Colonic mucosa (tissue), 4 donors: Measurements from ENCODE around the gene FREM3. TPM values are rescaled to one million over a fixed set of nuclear protein-coding genes. Genes with fewer than 3 reads are reported as not detected.

ENCODE experiments used
- DNase-seq: peaks from one replicate; pipeline ENCODE4 v3.0.0-alpha.2; 2020
- H3K27ac ChIP-seq: fragments of 200-600 bp; one replicate; pipeline ENCODE4 v1.8.0; 2021
- H3K27me3 ChIP-seq: fragments of 200-600 bp; one replicate; pipeline ENCODE4 v1.8.0; 2021
- H3K36me3 ChIP-seq: fragments of 200-600 bp; one replicate; pipeline ENCODE4 v1.8.0; 2021
- H3K4me1 ChIP-seq: fragments of 200-600 bp; one replicate; pipeline ENCODE4 v1.8.0; 2021; ENCODE audit warnings: mild to moderate bottlenecking
- H3K4me3 ChIP-seq: fragments of 200-600 bp; one replicate; pipeline ENCODE4 v1.8.0; 2021
- H3K9ac ChIP-seq, 2 donors: one replicate each; pipeline ENCODE4 v1.7.0; 2013; ENCODE audit warnings: control low read depth in 2 of 2, low read depth in 2 of 2, low read length in 2 of 2
- H3K9me3 ChIP-seq: fragments of 200-600 bp; one replicate; pipeline ENCODE4 v1.8.0; 2021
- intact Hi-C: fragments of 100-400 bp; cut with DNase I; formaldehyde crosslinking; loops from one replicate; pipeline ENCODE4 v1.14.1; 2022
- total RNA-seq, 2 donors: library from RNA; stranded (reverse); fragmentation: NEBNext Ultra II Directional in 1 of 2; extraction: Animal tissue kit (Norgen Biotek cat#: 25700) in 1 of 2; gene quantifications; one replicate each; pipeline ENCODE4 v1.2.1, GENCODE V29; 2021
- TF ChIP-seq, protein P1 (sequence below): fragments of 200-600 bp; IDR thresholded peaks from one replicate; pipeline ENCODE4 v1.8.0; 2022; ENCODE audit warnings: antibody characterized with exemption, mild to moderate bottlenecking
- donor health status: healthy.
- donor health status: DM: no; HTN: no; CAD: no.
- donor health status: DM: no; HTN: no; CAD: no.

The FREM3 gene
- total RNA-seq, 2 donors from 2014 or later = 0.05 TPM; not detected in 1

GRCh38 chr4:143558286-143558685 is 142.2 kb downstream of the FREM3 start:
- Histone ChIP-seq H3K27ac (no peak overlapping the region), H3K4me3 (no peak overlapping the region)
- TF ChIP-seq, protein P1, sequence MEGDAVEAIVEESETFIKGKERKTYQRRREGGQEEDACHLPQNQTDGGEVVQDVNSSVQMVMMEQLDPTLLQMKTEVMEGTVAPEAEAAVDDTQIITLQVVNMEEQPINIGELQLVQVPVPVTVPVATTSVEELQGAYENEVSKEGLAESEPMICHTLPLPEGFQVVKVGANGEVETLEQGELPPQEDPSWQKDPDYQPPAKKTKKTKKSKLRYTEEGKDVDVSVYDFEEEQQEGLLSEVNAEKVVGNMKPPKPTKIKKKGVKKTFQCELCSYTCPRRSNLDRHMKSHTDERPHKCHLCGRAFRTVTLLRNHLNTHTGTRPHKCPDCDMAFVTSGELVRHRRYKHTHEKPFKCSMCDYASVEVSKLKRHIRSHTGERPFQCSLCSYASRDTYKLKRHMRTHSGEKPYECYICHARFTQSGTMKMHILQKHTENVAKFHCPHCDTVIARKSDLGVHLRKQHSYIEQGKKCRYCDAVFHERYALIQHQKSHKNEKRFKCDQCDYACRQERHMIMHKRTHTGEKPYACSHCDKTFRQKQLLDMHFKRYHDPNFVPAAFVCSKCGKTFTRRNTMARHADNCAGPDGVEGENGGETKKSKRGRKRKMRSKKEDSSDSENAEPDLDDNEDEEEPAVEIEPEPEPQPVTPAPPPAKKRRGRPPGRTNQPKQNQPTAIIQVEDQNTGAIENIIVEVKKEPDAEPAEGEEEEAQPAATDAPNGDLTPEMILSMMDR = no peak

DNA sequence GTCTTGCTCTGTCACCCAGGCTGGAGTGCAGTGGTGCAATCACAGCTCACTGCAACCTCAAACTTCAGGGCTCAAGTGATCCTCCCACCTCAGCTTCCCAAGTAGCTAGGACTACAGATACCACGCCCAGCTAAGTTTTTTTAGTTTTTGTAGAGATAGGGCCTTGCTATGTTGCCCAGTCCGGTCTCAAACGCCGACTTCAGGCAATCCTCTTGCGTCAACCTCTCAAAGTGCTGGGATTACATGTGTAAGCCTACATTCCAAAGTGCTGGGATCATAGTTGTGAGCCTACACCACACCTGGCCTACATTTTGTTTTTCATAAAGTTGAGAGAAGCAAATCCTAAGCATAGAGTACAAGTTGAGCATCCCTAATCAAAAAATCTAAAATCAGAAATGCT is 144.8 kb downstream of the FREM3 start:
- H3K4me1 ChIP-seq = no peaks in the 10 kb centered on the region
- TF ChIP-seq, protein P1 = no peak
- intact Hi-C loops = no loop called here
- no peak overlapping the region for H3K4me3 ChIP-seq
- no peak for DNase-seq
- H3K27ac ChIP-seq = no peak overlapping the region
- H3K9ac ChIP-seq = no peak overlapping the region
- no peaks in the 10 kb centered on the region for H3K9me3 ChIP-seq
- no peaks in the 10 kb centered on the region for H3K36me3 ChIP-seq
- H3K27me3 ChIP-seq = no peaks in the 10 kb centered on the region

More at GRCh38 chr4:143558286-143558685, 142.2 kb downstream of the FREM3 start:
- H3K9ac ChIP-seq = no peak overlapping the region
- no peaks in the 10 kb centered on the region for H3K4me1 ChIP-seq
- no peaks in the 10 kb centered on the region for H3K9me3 ChIP-seq
- intact Hi-C loops = no loop called here
- no peaks in the 10 kb centered on the region for H3K27me3 ChIP-seq
- H3K36me3 ChIP-seq = no peaks in the 10 kb centered on the region
- DNase-seq = no peak

DNA sequence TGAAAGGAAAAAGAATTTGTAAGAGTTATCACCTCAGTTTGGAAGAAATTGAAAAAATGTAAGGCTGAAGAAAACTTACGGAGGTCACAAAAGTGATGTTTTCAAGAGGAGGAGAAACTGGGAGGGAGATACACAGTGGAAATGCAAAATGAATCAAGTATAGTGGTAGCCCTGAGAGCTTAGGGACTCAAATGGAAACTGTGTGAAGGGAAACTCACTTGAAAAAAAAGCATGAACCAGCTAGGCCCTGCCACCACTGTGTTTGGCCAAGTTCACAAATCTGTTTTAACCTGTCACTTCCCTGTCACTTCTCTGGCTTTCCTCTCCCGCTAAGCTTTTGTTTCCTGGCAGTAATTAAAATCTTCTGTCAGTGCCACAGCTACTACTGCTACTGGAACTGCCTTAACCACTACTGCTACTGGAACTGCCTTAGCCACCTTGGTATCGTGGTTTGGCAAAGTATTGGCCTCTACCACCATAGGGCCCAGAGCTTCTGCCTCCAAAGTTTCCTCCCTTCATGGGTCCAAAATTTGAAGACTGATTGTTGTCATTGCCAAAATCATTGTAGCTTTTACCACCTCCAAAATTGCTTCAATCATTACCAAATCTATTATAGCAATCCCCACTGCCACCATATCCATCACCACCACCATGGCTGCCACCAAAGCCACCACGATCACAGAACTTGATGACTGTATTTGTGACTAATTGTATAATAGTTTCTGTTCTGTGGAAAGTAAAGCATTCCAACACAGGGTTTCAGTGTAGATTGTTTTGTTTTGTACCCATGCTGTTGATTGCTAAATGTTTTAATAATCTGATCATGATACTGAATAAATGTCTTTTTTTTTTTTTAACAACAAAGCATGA is 145.5 kb downstream of the FREM3 start:
- H3K4me3 ChIP-seq = no peak overlapping the region
- H3K27me3 ChIP-seq = no peaks in the 10 kb centered on the region
- no peak overlapping the region for H3K9ac ChIP-seq
- no peaks in the 10 kb centered on the region for H3K36me3 ChIP-seq
- no peak overlapping the region for H3K27ac ChIP-seq
- no peak for DNase-seq
- TF ChIP-seq, protein P1 = no peak
- H3K9me3 ChIP-seq = no peaks in the 10 kb centered on the region
- no peaks in the 10 kb centered on the region for H3K4me1 ChIP-seq
- intact Hi-C loops = no loop called here

DNA sequence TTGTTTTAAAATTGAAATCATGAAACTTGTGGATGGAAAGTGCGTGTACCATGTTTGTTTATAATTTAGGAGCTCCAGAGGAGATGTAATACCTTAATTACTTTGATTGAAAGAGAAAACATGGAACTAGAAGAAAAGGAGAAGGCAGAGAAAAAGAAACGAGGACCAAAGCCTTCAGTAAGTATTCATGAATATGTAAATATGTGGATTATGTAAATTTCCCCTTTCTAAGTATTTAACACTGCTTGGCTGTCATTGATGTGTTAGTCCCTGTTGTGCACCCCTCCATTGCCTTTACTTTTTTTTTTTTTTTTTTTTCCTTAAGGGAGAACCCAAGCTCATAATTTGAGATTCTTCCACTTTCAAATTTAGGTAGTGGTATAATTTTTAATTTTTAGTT is 150.5 kb downstream of the FREM3 start:
- Histone ChIP-seq H3K9me3 (no peaks in the 10 kb centered on the region), H3K9ac (no peak overlapping the region), H3K4me1 (no peaks in the 10 kb centered on the region), H3K27me3 (no peaks in the 10 kb centered on the region), H3K4me3 (no peak overlapping the region), H3K36me3 (peaks cover 6% of the 10 kb centered on the region), H3K27ac (no peak overlapping the region)
- intact Hi-C loops = no loop called here
- no peak for DNase-seq
- TF ChIP-seq, protein P1 = no peak

GRCh38 chr4:143539670-143540023 is 160.8 kb downstream of the FREM3 start:
- Histone ChIP-seq H3K4me3 (no peak overlapping the region), H3K9ac (no peak overlapping the region), H3K27me3 (no peaks in the 10 kb centered on the region), H3K4me1 (no peaks in the 10 kb centered on the region), H3K27ac (no peak overlapping the region), H3K9me3 (no peaks in the 10 kb centered on the region), H3K36me3 (peaks cover 27% of the 10 kb centered on the region)
- intact Hi-C loops = no loop called here
- TF ChIP-seq, protein P1 = no peak
- no peak for DNase-seq
